HG02970 (cell line): ENCODE measurements around the gene ZNF277.

Experiments
- ATAC-seq: cut with Tn5 transposase; IDR thresholded peaks from one replicate; pipeline ENCODE4 v1.9.1; 2021; ENCODE audit warnings: mild to moderate bottlenecking, moderate library complexity, moderate number of reproducible peaks; ENCODE audit not compliant: unreplicated experiment, low FRiP score

The ZNF277 gene

DNA sequence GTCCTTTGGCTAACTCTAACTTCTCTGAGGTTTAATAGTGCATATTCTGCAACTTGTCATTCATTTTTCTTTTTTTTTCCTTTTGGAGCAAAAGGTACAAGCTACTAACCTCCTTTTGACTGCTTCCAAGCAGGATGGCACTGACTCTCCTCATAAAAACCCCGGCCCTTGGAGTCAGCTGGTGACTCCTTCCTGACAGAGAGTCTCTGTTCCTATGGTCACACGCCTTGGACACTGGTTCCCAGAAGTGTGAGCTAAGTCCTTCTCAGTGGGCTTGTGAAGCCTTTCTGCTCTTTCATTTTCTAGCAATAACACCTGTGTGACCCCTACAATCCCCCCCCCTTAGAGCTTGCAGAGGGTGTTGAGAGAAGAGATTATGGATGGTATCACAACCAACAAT lies 22.0 kb upstream of the ZNF277 start:
- ATAC-seq = no peak

DNA sequence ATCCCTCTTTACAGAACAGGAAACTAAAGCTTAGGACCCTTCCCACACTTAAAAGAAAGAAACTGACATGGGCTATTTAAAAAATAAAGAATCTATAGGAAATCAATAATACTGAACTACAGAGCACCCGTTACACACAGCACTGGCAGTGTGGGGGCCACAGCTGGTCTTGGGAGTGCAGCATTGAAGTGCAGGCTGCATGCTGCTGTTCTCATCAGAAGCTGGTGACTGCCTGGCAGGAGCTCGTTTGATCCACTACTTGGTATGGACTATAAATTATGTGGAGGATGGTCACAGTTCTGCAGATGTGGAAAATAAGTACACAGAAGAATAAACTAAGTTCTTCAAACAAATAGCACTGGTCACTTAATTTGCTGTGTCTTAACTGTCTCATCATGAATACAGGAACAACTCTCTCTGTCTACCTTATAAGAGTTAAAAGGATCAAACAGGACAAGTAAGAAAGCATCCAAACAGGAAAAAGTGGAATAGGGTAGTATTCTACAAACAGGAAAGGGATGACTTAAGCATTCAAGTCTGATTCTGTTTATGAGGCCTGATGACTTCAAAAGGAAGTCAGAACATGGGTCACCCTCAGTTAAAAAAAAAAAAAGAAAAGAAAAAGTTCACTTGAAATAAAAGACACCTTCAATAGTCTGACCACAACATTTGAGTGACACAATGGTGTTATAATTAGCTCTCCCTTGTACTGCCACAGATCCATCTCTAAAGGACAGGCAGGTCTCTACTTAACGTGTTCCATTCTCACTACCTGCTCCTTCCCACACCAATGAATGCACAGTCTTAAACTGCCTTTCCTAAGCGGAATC lies 21.3 kb upstream of the ZNF277 start:
- no peak for ATAC-seq

DNA sequence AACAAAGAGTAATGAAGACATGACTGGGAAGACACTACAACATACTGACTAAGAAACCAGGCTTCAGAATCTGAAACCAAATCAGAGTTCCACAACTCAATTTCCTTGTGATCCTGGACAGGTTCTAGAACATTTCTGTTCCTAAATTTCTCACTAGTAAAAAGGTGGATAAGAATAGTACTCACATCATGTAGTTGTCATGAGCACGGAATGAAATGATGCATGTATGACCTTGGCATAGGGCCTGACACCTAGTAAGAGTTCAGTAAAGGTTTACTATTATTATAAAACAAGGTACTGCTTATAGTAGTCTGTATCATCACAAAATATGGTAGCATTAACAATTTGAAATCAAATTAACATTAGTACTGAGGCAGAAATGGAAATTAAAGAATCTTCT lies 20.2 kb upstream of the ZNF277 start:
- no peak for ATAC-seq

DNA sequence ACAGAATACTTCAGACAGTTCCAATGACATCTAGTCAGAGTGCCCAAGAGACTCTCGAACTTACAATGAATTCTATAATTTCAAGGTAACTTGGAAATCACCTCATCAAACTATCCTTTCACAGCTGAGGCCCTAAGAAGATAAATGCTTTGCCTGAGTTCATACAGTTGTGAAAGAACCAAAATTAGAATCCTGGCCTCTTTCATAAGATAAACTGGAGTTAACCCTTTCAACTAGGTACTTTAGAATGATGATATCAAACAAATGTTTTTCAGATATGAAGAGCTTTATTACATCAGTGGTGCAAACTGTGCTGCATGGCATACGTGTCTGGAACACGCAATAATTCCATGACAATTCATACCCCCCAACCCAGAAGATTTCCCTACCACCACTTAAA lies 18.2 kb upstream of the ZNF277 start:
- ATAC-seq = no peak

DNA sequence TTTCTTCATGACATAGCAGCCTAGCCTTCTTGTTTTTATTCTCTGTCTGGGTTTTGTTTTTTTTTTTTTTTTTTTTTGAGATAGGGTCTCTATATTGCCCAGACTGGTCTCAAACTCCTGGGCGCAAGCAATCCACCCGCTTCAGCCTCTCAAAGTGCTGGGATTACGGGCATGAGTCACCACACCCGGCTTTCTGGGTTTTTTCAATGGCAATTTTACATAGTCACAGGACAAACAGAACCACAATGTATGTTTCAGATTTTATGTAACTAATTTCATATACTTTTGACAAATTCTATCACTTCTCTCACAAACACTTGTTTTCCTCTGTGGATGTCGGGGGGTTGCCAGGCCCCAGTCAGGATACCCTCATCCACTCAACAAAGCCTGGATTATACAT lies 16.8 kb upstream of the ZNF277 start:
- no peak for ATAC-seq

DNA sequence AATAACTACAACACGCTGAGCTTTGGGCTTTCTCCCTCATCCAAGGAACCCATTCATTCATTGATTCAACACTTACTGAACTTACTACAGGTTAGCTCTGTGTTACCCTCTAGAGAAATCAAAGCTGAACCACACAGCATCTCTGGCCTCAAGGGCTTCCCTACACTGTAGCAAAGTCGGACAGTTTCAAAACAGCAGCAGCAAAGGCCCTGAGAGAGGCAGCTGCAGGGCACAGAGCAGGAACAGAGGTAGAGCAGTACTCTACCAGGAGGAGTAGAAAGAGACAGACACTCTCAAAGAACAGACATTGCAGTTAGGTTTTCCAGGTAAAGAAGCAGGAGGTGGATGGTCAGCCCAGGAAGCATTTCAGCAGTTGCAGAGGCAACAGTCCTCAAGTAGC lies 16.4 kb upstream of the ZNF277 start:
- no peak for ATAC-seq

DNA sequence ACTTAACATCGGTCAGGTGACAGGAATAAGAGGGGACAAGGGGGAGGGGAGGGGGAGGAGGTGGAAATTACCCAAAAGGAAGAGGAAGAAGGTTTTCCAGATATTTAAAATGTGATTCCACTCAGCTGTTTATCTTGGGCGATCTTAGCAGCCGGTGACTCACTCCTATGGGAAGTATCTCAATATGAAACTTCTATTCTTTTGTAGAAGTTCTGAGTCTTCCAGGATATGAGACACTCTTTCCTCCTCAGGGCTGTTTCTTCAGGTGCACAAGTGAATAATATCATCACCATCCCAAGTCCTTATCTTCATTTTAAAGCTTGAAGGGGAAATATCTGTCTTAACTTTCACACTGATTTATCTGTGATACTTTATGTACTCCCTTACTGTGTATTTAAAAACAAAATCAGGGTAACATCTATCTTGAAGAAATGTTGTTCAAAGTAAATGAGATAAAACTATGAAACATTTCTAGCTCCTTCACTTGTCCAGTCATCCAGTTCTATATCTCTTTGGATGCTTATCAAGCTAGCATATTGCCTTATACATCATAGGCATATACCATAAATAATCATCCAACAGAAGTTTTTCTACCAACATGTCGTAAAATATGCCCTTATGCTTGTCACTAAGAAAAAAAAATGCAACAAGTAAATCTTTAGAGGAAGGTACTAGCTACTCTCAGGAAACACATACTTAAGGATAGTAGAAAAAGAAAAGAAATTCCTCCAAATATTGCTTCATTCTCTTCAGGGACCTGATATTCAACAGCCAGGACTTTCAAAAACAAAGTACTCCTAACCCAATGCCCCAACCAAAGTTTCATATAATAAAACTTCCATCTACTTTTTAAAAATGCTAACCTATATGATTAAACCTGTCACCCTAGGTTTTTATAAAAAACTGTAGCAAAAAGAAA lies 14.0 kb upstream of the ZNF277 start:
- ATAC-seq = no peak

DNA sequence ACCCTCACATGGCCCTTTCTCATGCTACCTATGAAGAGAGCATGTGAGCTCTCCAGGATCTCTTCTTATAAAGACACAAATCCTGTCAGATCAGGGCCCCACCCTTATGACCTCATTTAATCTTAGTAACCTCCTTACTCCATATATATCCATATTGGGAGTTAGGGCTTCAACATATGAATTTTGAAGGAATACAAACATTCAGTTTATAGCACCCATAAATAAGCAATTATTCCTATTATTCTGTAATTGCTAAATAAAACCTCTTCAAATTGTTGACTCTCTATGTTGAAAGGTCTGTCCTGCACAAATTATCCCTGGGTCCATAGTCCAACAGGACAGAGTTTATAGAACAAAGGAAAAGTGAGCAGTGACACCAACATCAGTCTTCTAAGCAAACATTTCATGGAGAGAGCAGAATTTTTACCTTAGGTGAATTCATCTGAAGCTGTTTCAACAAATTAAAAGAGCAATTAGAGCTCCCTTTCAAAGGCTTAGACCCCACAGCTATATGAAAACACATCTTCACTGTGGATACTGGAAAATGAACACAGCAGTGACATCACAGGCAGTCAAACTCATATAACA lies 12.5 kb upstream of the ZNF277 start:
- ATAC-seq = no peak

DNA sequence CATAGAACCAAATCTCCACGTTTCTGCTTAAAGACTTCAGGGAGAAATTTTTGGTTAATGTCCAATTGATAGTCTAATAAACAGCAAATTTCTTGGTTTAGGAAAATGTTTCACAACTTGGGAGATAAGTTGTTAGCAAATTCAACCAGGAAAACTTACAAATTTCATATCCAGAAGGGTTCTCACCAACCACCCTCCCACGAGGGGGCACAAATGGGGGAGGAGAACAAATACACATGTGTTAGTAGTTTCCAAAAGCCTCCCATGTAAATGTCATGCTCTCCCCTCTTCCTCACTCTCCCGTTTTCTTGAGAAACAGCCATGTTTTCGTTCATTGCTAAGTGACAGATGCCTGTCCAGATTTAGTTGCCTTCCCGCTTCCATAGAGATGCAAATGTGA lies 10.8 kb upstream of the ZNF277 start:
- no peak for ATAC-seq

DNA sequence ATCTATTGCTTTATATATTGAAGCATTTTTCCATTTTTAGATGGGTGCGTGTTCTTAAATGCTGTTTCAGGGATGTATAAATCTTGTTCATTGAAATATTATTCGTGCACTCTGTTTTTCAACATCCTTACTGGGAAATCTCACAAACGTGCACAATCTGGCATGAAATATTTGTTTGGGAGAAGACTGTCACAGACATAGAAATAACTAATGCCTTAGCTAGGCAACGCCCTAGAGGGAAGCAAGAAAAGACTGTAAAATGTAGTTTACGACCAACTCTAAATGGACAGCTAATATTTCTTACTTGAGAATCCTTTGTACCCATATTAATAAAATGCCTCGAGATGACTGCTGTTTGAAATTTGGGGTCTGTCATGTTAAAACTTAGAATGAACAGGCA lies 9.2 kb upstream of the ZNF277 start:
- ATAC-seq = no peak

DNA sequence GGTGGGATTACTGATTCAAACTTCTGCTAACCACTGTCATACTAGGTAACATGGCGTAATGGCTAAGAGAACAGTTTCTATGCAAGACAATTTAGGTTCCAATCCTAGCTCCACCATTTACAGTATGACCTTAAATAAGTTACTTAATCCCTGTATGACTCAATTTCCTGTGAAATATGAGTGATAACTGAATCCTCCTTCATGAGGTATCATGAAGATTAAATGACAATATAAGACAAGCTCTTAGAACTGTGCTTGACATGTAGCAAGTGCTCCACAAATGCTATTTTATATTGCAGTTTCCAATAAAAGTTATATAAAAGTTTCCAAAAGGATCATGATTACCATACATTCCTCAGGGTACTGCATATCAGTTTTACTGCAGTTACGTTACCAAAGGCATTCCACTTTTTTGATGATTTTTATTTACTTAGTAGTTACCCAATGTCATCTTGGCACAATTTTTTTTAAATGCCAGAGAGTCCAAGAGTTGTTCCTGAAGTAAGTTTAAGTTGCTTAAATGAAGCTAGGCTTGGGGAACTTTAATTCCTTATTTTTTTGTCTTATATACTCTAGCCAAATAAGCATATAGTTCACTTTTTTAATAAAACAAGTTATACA lies 7.3 kb upstream of the ZNF277 start:
- no peak for ATAC-seq

DNA sequence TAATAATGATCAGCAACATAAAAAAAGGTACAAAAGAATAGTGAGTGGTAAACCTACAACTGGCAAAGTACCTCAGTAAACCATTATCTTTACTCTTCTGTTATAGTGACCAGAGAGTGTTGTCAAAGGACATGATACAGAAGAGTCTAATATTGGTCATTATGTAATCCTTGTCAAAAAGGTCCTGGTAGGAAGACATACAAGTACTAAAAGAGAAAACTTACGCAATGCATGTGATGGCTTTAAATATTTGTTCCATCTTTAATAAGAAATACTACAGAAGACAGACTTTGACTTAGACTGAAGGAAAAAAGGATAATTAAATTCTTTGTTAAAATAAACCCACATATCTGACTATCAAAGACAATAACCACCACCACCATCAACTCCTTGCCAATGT lies 6.8 kb upstream of the ZNF277 start:
- no peak for ATAC-seq

DNA sequence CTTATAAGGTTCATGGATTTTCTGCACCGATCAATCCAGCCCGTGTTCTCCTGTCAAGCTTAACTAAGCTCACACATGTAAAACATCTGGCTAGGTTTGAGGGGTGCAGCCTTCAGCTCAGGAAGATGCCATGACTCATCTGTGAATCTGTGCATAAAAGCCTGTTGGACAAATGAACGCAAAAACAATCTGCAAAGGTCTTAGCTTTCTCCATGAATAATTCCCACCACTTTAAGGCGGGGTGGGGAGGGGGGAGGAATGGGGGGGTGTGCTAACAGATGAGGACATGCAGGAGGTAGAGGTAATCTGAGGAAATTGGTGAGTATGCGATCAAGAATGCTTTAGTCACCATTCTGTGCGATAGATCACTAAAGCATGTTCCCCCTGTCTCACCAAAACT lies 5.1 kb upstream of the ZNF277 start:
- ATAC-seq = no peak

DNA sequence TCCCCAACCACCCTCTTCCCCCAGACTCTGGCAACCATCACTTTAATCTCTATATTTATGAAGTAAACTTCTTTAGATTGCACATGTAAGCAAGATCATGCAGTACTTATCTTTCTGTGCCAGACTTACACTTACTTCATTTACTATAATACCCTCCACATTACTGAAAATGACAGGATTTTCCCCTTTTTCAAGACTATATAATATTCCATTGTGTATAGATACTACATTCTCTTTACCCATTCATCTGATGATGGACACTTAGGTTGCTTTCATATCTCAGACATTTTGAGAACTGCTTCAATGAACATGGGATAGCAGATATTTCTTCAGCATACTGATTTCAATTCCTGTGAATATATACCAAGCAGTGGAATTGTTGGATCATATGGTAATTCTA lies 4.7 kb upstream of the ZNF277 start:
- no peak for ATAC-seq

DNA sequence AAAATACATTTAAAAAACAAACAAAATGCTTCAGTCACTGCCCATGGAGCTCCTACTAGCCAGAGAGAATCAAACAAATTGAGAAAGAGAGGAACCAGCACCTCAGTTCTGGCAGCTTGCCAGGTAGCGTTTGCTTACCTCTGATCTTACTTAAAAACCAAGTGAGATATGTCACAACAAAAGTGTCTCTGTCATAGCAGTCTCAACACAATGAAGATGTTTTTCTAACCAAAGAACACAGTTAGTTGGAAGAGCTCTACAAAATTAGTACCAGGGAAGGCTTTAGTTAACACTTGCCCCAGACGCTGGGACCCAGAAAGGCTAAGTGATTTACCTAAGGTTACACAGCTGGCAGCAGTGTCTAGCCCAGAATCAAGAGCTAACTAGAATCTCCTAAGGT lies 3.7 kb upstream of the ZNF277 start:
- ATAC-seq = no peak

DNA sequence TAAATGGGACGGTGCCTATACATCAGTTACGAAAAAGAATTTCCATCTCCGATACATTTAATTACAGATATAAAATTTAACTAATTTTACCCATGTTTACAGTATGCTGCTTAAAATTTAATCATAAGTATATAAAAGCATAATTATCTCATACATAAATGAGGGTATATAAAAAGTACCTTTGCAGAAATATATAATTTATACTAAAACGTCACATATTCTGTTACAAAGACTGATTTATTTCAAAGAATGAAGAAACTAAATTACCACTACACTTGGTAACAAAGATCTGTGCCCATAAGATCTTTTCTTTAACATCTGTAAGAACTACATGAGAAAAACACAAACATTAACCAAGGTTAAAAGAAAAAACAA lies 3.1 kb upstream of the ZNF277 start:
- ATAC-seq = no peak

DNA sequence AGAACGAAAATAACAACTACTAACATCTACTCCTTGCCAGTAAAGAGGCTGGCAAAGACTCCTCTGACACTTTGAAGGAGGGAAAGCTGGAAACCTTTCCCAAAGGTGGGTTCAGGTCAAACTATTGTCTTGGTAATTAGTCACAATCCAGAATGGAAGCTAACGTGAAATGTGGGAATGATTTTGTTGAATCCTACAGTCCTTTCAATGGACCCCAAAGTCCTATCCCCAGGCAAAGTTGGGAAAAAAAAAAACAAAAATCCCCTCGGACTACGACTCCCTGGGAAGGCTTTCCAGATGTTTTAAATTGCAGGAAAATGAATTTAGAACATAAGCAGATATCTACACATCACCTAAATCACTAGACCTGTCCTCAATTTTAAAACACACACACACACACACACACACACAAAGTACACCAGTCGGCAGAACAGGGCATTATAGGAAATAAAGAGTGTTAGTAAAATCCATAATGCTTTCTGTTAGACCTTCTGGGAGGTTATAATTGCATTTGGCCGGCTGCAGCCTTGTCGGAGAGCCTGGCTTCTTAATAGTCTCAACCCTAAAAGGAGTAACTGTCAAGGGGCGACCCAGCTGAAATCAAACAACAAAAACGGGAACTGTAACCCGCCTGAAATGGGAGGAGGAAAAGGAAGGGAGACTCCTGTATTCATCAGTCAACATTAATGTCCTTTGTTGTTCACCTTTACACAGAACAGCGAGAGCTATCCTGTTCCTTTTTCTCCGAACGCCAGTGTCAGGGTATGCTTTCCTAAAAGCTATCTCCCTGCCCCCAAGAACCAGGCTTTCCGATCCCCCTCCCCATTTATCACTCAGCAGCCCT lies 1.8 kb upstream of the ZNF277 start:
- ATAC-seq = no peak

DNA sequence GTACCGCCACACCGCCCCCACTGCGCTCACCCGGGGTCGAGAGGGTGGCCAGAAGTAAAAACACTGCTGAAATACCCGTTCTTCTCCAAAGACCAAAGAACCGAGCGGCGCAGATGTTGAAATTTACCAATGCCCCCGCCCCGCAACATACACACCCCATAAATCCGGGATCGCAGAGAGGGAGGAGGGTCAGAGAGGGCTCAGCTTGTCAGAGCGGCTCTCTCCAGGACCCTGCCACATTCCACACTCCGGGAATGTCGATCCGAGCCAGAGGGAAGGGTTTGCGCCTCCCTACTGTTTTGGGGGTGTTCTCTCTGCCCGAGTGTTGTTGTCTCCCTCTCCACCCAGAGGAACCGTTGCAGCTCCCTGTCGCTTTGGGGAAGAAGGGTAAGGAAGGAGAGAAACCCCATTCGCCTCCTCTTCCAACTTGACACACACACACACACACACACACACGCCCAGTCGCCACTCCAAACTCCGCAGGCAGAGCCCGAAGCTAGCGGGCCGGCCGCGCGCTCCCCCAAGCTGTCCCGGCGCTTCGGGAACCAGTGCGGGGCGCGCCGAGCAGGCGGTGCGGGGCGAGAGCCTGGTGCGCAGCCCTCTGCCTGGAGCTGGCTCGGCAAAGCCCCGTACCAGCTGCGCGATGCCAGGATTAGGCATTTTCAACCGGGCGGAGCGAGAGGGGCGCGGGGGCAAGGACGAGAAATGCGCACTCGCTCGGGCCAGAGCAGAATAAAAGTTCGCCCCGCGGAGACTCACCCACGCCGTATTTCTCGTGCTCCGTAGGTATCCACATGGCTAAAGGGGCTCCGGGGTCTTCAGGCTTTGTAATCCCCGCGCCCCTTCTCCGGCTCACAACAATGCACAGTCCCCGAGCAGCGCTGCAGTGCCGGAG lies 905 bp upstream of the ZNF277 start:
- peak; percentile 6 for ATAC-seq

DNA sequence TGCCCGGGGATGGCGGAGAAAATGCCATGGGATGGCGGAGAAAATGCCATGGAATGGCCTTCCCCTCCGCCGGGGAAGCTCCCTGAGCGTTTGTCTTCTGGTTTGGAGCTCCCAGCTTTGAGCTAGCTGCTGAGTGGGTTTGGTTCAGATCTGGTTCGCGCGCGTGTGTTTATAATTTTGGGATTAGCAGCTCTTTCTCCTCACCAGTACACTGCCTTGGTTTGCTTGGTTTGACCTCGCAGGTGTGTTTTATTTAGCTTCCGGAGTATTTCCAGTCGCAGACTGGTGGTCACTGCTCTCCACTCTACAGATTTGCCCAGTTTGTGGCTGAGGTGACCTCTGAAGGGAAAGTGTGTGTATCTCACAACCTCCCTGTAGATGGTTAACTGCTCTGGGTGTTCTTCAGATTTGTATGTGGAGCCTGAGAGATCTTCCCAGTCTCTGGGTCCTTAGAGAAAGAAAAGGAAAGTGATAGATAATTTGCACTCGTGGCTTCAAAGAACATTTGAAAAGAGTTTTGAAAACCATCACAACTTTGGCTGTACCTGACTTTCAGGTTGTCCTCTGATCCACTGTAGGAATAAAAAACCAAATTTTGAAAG lies 597 bp downstream of the ZNF277 start:
- ATAC-seq = no peak
